CD4-positive, alpha-beta T cell treated with Interleukin-10 for 1 hour (primary cell): ENCODE results near the gene FRMD4A.

Experiments
- DNase-seq: peaks from one replicate; pipeline ENCODE4 v3.0.0-alpha.2; 2020

Gene FRMD4A

DNA sequence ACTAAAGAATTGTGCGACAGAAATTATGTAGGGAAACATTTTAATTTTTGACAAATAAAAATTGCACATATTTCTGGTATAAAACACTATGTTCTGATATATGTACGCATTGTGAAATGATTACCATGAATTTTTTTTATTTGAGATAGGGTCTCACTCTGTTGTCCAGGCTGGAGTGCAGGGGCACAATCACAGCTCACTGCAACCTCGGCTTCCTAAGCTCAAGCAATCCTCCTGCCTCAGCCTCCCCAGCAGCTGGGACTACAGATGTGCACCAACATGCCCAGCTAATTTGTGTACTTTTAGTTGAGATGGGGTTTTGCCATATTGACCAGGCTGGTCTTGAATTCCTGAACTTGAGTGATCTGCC, 149.2 kb downstream of the FRMD4A start:
- no peak for DNase-seq

DNA sequence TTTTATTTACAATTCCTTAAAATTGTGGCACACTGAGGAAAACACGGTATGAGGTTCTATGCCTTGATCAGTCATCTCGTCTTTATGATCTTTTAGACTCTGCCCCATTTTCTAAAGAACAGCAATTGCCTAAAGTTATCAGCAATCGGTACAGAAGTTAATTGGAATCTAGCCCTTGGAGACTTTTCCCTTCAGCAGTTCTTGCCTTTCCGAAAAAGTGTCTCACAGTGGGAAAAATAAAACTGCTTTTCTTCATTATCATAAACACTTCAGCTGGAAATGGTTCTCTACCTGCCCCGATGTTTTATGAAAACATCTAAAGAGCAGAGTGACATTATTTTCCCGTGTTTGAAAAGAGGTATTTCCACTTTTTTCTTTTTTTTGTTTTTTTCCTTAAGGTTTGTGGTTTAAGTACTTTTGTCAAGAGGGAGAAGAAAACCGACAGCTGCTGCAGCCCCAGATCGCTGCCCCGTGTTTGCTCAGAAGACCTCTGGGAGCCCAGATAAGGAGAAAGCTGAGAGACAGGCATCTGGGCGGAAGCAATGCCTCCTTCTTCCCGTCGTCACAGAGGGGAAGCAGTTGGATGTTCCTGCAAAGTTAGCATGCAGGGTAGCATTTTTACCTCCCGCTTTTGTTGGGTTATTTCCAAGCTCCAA, 149.7 kb downstream of the FRMD4A start:
- DNase-seq = no peak

DNA sequence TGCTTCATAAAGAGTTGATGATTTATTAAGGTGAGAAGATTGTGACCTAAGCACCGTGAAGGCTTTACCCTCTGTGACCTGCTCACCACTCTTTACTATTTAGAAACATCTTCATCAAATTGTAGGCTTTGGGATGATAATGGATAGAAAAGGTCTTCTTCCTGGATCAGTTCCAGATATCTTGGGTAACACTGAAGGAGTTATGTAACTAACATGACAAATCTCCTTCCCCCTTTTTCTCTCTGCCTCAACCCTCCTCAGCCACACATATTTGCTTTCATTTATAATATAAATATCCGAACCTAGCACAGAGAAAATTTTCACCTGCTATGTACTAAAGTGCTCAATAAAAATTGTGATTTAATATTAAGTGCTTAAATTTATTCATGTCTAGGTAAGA, 151.5 kb downstream of the FRMD4A start:
- DNase-seq = no peak

DNA sequence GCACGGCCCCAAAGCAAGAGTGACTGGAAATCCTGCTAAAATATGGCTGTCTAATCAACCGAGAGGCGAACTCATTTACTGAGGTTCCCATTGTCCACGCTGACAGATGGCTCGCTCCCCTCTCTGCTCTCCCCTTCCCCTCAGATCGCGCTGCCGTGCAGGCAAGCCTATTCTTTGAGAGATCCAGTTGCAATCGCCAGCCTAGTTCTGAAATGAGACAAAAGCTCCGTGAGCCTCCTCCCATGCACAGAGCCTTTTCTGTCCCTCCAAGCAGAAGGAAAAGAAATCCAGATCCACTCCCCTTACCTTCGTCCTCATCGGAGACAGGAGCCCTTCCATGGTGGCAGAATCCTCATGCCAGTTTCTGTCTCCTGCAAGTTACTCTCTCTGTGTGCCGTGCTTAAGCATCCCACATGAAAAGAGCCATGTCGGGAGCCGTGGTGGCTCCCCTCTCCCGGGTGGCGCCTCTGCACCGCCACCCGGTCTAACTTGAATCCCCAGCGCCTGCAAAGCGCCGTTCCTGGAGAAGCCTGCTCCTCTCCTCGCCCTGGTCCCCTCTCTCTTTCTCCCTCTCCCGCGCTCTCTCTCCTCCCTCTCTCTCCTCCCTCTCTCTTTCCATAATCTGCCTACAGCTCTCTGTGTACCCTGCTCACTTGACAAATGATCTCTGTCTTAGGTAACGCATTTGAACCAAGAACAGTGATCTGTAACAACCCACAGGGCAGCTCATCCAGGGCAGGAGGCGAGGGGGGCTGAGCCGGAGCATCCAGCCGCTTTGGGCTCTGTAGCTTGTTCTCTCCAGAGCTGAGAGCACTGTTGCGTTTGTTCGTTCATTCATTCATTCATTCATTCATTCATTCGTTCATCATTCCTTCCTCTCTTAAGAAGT, 156.8 kb downstream of the FRMD4A start:
- DNase-seq = no peak

DNA sequence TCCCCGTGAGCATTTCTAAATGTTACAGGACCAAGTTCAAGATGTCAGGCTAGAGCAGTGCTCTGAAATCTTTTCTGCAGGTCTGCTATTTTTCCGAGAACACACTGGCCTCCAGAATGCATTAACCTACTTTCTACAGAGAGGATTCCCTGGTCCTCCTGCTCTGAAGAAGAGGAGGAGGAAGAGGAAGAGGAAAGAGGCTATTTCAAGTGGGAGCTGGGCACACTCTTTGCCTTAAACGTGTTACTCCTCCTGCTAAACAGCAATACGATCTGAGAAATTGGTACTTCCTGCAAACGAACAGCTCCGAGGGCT, 157.4 kb downstream of the FRMD4A start:
- no peak for DNase-seq

DNA sequence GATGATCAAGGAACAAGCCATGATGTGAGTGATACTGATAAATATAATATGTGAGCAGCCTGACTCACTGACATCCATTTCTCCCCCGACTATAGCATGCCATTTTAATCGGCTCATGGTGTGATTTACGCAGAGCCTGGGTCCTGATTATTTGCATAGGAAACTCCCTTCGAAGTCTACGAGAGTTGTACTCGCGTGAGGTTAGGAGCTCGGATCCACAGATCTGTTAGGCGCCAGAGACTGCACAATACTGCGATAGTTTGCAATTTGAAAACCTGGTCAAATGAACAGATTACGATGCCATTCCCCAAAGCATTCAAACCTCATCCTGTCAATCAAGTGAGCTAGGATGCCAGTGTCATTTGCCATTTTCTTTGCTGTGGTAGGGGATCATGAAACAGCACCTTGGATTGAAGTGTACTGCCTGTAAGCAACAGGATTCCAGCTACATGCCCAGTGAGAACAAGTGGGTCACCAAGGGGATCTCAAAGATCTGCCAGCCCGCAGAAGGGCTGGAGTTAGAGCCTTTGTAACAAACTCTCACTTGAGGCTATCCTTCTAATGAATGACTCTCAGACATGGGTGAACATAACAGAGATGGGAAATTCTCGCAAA, 158.3 kb downstream of the FRMD4A start:
- no peak for DNase-seq

DNA sequence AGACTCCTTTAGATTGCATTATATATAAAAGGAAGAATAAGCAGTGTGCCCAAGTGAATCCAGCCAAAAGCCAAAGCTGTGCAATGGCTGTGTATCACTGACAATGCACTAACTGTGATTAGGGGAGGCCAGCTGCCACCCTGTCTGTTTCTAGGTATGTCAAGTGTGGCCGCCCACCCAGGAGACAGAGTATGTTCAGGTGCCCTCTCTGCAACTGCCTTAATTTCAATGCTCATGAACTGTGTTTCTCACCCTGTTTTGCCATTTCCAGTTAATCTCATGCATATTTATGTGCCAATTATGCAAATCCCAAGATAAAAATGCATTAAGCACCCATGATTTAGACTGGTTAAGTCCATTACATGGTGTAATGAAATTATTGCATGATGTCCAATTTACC, 159.4 kb downstream of the FRMD4A start:
- no peak for DNase-seq

DNA sequence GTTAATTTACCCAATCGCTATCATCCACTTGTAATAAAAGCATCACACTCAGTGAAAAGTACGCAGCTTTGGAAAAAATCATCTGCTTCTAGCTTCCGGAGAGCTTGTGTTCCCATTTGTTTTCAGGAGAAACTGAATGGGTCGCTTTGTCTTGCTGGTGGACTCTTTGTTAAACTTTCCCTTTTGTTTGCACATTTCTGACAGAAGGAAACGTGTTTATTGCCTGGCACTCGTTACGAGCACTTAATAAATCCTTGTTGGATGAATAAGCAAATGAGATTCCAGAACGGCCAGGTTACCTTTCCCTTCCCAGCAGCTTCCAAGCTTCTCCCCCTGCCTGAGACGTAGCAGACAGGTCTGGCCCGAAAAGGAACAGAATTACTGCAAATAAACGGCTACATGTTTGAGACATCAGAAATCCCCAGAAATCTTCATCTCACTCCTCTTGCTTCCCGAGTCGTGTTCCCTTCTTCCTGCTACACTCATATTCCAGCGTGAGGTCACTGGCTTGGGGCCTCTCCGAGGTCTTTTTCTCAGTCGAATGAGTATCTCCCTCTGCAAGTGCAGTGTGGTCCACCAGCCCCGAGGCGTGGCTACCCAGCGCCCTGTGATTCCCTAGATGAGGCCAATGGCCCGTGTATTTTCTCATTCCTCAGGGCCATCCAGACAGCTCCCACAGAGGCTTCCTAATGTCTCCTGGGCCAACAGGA, 167.2 kb downstream of the FRMD4A start:
- no peak for DNase-seq

DNA sequence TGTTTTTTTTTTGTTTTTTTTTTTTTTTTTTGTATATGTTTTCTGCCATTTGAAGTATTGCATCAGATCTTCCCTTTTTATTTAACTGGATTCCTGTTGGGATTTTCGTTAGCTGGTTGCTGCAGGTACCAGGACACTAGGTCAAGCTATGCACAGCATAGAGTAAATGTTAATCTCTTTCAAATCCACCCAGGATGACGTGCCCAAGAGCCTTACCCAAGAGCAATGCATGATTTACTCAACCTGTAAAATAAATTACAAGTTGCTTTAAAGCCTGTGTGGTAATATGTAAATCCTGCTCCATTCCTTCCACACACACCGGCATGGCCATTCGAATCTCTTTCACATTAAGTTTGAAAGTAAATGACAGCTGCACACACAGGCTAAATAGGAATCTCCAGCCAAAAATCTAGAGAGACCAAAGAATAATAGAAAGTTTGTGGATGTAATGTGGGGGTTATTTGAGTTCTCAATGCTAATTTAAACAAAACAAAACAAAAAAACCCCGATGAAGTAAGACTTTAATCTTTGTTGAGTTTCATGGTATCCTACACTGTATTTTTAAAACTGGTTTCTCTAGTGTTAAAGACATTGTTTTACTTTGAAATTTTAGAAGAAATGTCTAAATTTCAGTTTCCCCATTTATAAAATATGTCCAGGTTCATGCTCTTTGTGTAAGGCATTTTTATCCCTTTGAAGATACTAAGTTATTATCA, 167.9 kb downstream of the FRMD4A start:
- no peak for DNase-seq

DNA sequence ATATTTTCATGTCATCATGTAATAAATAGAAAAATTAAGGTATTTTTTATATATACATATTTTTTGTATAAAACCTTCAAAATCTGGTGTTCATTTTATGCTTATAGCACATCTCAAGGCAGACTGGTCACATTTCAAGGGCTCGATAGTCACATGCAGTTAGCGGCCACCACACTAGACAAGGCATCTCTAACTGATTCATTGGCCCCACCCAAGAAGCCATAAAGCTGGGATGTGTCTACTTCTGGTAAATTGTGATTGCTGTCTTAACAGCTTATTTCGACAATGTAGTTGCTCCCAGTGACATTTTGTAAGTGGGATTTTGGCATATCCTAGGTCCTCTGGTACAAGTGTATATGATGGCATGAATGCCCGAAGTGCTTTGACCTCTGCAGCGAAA, 168.7 kb downstream of the FRMD4A start:
- no peak for DNase-seq

DNA sequence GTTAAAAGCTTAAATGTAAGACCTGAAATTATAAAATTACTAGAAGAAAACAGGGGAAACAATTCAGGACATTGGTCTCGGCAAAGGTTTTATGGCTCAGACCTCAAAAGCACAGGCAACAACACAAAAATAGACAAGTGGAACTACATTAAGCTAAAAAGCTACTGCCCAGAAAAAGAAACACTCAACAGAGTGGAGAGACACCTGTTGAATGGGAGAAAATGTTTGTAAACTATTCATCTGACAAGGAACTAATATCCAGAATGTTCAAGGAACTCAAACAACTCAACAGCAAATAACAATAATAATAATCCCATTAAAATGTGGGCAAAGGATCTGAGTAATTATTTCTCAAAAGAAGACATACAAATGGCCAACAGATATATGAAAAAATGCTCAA, 170.4 kb downstream of the FRMD4A start:
- no peak for DNase-seq

DNA sequence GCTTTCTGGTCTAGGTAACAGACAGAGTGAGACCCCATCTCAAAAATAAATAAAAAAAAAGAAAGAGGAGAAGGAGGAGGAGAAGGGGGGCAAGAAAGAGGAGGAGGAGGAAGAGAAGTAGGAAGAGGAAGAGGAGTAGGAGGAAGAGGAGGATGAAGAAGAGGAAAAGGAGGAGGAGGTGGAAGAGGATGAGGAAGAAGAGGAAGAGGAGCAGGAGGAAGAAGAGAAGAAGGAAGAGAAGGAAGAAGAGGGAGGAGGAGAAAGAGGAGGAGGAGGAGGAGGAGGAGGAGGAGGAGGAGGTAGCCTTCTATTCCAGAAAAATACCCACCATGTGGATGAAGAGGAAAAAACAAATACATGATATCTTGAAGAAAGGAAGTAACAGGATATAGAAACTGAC, 172.1 kb downstream of the FRMD4A start:
- DNase-seq = no peak

DNA sequence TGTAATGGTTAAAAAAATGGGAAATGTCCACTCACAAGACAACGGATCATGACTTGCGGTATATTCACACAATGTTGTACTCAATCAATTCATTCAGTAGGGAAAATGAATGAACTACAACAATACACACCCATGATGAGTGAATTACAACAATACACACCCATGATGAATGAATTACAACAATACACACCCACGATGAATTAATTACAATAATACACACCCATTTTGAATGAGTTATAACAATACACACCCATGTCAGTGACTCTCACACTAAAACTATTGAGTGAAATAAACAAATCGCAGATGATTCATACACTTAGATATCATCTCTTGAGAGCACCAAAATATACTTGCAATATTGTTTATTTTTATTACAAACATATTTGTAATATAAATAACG, 174.6 kb downstream of the FRMD4A start:
- no peak for DNase-seq

DNA sequence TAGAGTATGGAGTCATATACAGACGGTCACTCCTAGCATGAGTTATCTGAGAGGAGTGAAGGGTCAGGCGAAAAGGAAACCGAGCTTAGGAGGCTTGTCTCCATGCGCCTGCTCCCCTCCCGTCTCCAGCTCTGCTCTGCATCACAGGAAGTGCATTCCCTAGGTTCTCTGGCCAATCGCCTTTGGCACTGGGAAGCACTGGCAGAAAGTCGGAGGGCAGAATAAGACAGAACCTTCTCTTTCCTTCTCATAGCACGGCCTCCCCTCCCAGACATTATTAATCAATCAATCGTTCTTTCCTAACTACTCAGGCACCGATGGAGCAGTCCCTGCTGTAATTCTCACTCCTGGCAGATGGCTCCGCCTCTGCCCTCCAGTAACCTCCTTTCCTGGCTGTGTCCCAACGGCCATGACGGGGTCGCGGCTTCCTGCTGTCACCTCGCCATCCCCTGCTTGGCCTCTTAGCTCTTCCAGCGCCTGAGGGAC, 177.1 kb downstream of the FRMD4A start:
- DNase-seq = no peak

DNA sequence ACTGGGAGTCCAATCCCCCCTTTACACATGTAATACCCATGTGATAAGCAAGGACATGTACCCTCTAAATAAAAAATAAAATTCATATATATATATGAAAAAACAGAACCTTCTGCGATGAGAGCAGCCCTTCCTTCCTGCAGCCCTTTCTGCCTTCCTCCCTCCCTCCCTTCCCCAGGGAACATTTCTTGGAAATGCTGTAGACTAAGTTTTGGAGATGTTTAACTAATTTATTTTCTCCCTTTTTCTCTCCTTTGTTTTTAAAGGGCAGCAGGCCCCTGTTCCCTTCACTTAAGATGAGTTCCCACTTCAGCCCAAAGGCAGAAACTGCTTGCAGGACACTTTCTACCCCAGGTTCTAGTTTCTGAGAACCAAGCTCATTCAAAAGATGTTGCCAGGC, 179.2 kb downstream of the FRMD4A start:
- no peak for DNase-seq

DNA sequence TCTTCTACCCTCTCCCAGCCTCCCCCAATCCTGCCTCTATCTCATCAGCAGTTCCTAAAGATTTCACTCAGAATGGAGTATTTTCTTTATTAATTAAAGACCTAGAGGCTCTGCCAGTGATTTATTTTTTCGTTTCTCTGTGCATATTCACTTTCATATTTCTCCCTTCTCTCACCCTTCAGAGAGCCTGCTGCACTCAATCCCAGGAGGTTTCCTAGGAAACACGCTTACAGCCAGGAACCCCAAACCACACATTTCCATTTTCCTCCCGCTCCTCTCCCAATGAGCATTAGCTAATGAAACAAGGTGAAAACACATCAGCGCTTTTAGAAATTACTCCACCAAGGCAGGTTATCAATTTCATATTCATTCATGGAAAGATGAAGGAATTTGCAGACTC, 180.2 kb downstream of the FRMD4A start:
- no peak for DNase-seq

DNA sequence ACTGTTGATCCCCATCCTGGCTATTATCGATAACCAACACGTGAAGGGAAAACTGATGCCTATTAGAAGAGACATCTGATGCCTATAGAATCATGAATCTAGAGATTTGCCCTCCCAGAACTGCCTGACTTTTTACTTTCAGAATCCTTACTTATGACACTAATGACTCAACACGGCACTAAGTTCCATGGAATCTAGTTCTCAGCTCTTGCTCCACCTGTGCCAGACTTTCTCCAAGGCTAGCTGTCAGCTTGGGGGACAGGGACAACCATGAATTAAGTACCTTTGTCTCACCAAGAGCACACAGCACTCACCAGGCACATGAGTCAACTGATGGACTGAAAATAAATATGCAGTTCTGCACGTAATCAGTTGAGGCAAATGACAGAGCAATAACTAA, 184.2 kb downstream of the FRMD4A start:
- no peak for DNase-seq

DNA sequence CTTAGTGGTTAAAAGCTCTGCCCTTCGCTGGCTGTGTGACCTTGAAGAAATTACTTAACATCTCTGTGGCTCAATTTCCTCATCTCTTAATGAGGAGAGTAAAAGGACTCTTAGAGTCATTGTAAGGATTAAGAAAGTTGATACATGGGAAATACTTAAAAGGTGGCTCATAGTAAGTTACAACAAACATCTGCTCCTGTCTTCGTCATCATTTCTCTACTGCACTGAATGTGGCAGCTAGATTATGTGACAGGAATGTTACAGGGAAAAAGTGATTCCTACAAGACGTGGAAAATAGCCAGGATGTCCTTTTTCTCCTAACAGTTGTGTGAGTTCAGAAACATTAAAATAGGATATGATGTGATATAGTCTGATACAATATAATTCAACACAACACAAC, 184.7 kb downstream of the FRMD4A start:
- DNase-seq = no peak

DNA sequence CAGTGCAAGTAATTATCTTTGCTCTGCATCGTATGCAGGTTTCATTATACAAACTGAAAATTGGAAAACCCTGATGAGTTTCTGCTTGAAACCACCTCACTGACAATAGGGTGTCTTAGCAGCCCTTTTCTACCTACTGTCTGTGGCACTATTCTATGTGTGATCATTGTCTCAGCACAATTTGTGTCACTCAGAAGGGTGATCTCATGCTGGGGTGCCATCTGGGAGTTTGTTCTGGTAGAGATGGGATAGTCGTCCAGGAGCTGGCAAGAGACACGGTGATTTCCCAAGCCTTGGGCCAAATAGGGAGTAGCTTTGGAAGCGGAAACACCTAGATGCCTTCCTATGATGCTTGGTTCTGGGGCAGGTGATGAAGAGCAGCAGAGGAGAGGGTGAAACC, 186.3 kb downstream of the FRMD4A start:
- no peak for DNase-seq

DNA sequence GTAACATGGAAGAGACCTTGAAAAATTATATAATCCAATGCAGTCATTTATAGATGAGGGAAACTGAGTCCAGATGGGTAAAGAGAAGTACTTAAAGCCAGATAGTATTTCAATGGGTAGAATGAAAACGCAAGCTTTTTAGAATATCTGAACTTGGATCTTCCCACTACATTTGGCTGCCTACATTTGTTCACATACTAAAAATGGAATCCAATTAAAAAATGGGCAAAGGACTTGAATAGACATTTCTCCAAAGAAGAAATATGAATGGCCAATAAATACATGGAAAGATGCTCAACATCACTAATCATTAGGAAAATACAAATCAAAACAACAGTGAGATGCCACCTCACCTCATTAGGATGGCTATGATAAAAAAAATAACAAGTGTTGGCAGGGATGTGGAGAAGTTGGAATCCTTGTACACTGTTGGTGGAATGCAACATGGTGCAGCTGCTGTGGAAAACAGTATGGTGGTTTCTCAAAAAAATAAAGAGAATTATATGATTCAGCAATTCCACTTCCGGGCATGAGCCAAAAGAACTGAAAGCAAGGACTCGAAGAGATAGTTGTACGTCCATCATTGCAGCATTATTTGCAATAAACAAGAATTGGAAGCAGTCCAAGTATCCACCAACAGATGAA, 188.0 kb downstream of the FRMD4A start:
- no peak for DNase-seq

DNA sequence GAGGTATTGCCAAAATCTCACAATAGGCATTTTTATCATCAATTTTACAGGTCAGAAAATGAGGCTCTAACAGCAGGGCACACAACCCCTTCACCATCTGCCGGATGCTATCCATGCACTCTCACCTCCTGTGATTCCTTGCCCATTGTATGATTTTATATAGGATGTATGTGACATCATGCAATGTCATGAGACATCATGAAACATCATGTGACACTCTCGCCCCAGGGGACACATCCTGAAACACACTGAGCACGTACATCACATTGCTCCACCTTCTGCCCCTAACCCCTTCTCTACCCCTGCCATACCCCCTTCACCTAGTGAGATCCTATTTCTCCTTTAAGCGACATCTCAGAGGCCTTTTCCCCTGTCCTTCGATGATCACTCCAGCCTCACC, 189.4 kb downstream of the FRMD4A start:
- DNase-seq = no peak

DNA sequence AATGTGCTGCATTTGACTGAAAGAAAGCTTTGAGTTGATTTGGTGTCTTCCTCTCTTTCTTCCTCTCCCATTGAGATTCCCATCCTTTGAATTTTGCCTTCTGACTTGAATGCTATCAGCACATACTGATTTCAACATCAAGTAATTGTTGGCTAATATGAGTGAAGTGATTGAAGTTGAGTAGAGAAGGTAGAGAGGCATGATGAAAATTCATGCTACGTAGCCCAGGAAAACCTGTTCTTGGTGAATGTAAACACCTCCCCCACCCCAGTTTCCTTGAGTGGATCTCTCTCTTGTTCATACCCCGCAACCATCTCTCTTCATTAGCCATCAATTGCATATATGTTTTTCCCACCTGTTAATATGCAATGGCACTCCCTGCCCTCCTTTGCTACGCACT, 193.3 kb downstream of the FRMD4A start:
- no peak for DNase-seq
